ENCODE data around the gene FAM47E.
"Not testable (repeated sequence)": the region's sequence is repeated elsewhere in the genome, so short reads cannot be mapped to it uniquely, and the experiment has no call there.

FAM47E gene

DNA sequence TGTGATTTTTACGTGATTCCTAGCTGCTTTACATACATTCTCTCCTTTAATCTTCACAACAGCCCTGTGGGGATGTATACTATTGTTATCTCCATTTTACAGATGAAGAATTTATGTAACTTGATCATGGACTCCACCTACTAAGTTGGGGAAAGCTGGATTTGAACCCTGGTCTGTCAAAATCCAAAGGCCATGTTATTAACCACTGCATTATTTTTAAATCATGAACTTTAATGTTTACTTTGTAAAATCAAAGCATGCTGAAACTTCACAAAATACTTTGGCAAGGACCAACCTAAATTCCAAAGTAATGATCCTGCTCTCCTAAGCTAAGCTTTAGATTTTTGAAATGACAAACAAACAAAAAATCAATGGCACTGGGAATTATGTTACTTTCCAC is 26.1 kb downstream of the FAM47E start:
- DNase-seq = no peak

DNA sequence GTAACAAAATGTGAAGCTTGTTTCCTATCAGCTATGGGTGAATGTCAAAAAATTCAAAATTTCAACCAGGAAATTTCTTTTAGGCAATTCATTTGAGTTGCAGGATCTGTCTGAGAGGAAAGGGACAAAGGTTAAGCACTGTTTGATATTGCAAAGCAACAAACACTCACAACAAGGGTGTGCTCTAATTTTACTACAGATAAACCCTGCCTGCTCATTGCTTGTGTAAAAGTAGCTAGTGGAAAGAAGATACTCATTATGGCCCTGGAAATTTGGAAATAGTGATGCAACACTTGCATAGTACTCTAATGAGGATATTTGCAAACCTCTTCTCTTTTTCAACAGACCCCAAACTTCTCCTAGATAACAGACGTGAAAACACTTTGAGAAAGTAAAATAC is 27.1 kb downstream of the FAM47E start:
- no peaks in the 10 kb centered on the region for H3K36me3 ChIP-seq (replicated peaks)
- no peak for DNase-seq
- in situ Hi-C loops (cut with HindIII; ENCODE audit: low pct_ligation_motif_present, low sequenced_read_pairs) = no loop called here
- no peak overlapping the region for H3K4me3 ChIP-seq (ENCODE audit: low read depth, low read length)
- TF ChIP-seq, protein P1, sequence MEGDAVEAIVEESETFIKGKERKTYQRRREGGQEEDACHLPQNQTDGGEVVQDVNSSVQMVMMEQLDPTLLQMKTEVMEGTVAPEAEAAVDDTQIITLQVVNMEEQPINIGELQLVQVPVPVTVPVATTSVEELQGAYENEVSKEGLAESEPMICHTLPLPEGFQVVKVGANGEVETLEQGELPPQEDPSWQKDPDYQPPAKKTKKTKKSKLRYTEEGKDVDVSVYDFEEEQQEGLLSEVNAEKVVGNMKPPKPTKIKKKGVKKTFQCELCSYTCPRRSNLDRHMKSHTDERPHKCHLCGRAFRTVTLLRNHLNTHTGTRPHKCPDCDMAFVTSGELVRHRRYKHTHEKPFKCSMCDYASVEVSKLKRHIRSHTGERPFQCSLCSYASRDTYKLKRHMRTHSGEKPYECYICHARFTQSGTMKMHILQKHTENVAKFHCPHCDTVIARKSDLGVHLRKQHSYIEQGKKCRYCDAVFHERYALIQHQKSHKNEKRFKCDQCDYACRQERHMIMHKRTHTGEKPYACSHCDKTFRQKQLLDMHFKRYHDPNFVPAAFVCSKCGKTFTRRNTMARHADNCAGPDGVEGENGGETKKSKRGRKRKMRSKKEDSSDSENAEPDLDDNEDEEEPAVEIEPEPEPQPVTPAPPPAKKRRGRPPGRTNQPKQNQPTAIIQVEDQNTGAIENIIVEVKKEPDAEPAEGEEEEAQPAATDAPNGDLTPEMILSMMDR (IDR thresholded peaks at IDR 0.05; ENCODE audit: low read depth, low read length, missing control alignments) = no peak
- no peak overlapping the region for H3K27ac ChIP-seq
- no peaks in the 10 kb centered on the region for H3K27me3 ChIP-seq (replicated peaks)

More for the DNA sequence above, 26.1 kb downstream of the FAM47E start:
- in situ Hi-C loops (cut with HindIII; ENCODE audit: low pct_ligation_motif_present, low sequenced_read_pairs) = no loop called here
- H3K36me3 ChIP-seq (replicated peaks) = no peaks in the 10 kb centered on the region
- H3K4me3 ChIP-seq (ENCODE audit: low read depth, low read length) = no peak overlapping the region
- no peaks in the 10 kb centered on the region for H3K27me3 ChIP-seq (replicated peaks)
- H3K27ac ChIP-seq = no peak overlapping the region
- TF ChIP-seq, protein P1 (IDR thresholded peaks at IDR 0.05; ENCODE audit: low read depth, low read length, missing control alignments) = no peak

DNA sequence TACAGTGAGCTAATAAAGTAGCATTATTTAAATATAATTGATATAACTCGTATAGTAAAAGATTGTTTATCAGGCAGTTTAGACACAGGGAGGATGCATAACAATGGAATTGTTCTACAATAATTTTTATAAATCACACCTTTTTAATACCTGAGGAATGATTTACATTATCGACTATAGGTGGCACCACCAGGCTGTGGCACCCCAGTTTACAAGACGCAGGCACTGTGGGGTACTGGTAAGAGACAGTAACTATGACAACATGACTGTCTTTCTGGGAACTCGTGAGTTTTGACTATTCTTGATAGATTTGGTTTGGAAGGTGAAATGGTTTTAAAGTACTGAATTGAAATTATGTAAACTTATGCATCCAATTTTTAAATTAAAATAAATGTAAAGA is 27.9 kb downstream of the FAM47E start:
- Histone ChIP-seq H3K27me3 (replicated peaks) (no peaks in the 10 kb centered on the region), H3K27ac (no peak overlapping the region), H3K4me3 (ENCODE audit: low read depth, low read length) (no peak overlapping the region), H3K36me3 (replicated peaks) (no peaks in the 10 kb centered on the region)
- DNase-seq = no peak
- in situ Hi-C loops (cut with HindIII; ENCODE audit: low pct_ligation_motif_present, low sequenced_read_pairs) = no loop called here
- TF ChIP-seq, protein P1 (IDR thresholded peaks at IDR 0.05; ENCODE audit: low read depth, low read length, missing control alignments) = no peak

DNA sequence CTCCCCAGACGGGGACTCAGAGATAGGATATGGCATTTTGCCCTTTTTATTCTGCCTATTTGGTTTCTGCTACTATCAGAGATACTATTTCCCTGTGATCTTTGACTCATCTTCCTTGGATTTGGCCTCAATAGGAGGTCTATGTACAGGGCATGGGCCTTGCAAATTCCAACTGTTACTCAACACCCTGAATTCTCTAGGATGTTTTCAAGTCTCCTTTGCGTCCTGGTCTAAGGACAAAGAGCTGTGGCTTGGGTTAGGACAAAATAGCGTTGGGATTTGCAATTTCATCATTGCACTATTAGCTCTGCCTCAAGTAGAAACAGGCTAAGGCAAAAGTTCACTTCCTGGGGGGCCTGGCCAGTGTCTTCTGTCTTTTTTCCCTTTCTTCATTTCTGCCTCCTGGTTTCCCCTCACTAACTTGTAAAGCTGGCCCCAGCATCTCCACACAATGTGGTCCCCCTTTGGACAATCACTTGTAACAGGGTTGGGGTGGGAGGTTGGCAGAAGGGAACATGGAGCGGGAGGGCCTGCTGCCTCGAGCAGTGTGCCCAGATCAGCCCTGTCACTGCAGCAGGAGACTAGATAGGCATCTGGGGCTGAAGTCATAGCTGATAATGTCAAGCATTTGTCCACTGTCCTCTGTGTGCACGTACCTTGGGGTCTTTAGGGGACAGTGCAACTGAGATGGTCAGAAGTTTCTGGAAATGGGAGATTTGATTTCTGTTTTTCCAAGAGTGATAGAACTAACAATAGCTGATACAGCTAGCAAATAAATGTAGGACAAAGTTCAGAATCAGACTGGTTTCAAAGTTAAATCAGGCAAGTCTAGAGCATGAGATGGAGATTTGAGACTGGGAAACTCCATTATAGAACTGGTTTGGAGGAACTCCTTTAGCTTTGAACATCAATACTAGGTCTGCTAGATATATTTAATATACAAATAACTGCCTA is 29.2 kb downstream of the FAM47E start:
- DNase-seq = no peak
- H3K4me3 ChIP-seq (ENCODE audit: low read depth, low read length) = no peak overlapping the region
- no peak overlapping the region for H3K27ac ChIP-seq
- no peaks in the 10 kb centered on the region for H3K27me3 ChIP-seq (replicated peaks)
- in situ Hi-C loops (cut with HindIII; ENCODE audit: low pct_ligation_motif_present, low sequenced_read_pairs) = no loop called here
- TF ChIP-seq, protein P1 (IDR thresholded peaks at IDR 0.05; ENCODE audit: low read depth, low read length, missing control alignments) = no peak
- H3K36me3 ChIP-seq (replicated peaks) = no peaks in the 10 kb centered on the region

DNA sequence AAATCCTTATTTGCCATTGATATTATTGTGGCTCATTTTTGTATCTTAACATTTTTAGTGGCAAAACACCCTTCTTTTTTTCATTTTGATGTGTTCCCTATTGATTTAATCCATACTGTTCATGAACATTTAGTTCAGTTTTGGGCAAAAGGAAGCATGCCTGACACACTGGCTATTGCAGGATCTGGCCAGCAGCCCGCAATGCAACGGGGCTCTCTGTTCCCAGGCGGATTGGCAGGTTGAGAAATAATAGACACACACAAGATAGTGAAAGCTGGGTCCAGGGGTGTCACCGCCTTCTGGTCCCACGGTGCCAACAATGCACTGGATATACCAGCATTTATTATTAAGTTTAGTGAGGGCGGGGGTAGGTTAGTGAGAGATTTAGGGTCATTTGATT is 30.1 kb downstream of the FAM47E start:
- H3K27me3 ChIP-seq (replicated peaks); in situ Hi-C loops (cut with HindIII; ENCODE audit: low pct_ligation_motif_present, low sequenced_read_pairs); H3K27ac ChIP-seq; H3K4me3 ChIP-seq (ENCODE audit: low read depth, low read length); DNase-seq; H3K36me3 ChIP-seq (replicated peaks): not testable (repeated sequence)

DNA sequence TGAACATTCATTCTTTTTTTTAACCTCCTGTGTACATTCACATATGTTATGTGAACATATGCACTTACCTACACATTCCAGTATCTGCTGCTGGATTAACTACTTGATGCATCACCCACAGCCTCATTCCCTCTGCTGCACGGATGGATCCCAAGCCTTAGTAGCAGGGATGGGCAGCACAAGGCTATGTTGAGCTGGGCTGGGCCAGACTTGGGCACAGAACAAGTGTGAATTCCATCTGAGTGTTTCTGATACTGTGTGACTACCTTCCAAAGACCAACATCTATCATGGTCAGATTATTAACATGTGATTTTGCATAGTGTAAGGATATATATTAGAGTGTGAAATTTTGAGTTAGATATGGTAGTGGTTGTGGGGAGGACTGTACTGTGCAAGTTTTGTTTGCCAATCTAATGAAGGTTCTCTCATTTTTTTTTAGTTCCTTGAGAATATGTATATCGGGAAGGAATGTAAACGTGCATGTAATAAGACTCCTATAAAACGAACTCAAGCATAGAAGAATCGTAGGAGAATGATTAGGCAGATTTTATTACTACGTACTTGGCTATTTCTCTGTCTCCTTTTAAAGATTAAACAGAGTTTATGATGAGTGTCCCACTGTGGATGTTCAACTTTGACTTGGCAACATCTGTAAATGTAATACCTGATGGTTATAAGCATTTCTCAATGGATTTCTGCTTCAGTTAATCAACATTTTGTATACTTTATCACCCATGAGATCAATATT is 31.6 kb downstream of the FAM47E start:
- in situ Hi-C loops (cut with HindIII; ENCODE audit: low pct_ligation_motif_present, low sequenced_read_pairs) = no loop called here
- no peaks in the 10 kb centered on the region for H3K27me3 ChIP-seq (replicated peaks)
- no peaks in the 10 kb centered on the region for H3K36me3 ChIP-seq (replicated peaks)
- DNase-seq = no peak
- H3K27ac ChIP-seq = no peak overlapping the region
- H3K4me3 ChIP-seq (ENCODE audit: low read depth, low read length) = no peak overlapping the region
- TF ChIP-seq, protein P1 (IDR thresholded peaks at IDR 0.05; ENCODE audit: low read depth, low read length, missing control alignments) = no peak
